ENCODE measurements around the gene BCL2L14.

DNA sequence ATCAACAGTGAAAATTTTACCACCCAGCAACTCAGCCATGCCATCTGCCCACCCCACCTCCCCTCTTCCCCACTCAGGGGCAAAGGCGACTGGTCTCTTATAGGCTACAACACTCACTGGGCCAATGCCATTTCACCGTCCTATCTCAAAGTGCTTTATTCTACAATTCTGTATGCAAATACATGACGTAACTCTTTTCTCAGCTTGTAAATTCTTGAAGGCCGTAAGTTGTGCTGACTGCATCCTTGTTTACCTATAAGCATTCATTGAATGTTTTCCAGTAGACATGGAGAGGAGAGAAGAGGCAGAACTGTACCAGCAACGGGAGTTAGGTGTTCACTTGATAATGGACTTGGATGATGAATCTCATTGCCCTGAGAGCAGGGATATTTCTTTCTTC lies 15.6 kb downstream of the BCL2L14 start:
- no peak for TF ChIP-seq SP1 (IDR thresholded peaks at IDR 0.05; ENCODE audit: low read depth)
- no peak for TF ChIP-seq POLR2AphosphoS5 (IDR thresholded peaks at IDR 0.05; ENCODE audit: low read depth, low read length)
- no peak for TF ChIP-seq POLR2A (IDR thresholded peaks at IDR 0.05; ENCODE audit: borderline replicate concordance, extremely low read depth, insufficient read depth, insufficient read length)
- TF ChIP-seq, protein P1, sequence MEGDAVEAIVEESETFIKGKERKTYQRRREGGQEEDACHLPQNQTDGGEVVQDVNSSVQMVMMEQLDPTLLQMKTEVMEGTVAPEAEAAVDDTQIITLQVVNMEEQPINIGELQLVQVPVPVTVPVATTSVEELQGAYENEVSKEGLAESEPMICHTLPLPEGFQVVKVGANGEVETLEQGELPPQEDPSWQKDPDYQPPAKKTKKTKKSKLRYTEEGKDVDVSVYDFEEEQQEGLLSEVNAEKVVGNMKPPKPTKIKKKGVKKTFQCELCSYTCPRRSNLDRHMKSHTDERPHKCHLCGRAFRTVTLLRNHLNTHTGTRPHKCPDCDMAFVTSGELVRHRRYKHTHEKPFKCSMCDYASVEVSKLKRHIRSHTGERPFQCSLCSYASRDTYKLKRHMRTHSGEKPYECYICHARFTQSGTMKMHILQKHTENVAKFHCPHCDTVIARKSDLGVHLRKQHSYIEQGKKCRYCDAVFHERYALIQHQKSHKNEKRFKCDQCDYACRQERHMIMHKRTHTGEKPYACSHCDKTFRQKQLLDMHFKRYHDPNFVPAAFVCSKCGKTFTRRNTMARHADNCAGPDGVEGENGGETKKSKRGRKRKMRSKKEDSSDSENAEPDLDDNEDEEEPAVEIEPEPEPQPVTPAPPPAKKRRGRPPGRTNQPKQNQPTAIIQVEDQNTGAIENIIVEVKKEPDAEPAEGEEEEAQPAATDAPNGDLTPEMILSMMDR (IDR thresholded peaks at IDR 0.05 in 2 of 3, conservative IDR thresholded peaks at IDR 0.05 in 1 of 3; ENCODE audit: borderline replicate concordance in 1 of 3, insufficient read depth in 1 of 3, low read depth in 2 of 3, low read length in 2 of 3), result no peak
- TF ChIP-seq, protein P2, sequence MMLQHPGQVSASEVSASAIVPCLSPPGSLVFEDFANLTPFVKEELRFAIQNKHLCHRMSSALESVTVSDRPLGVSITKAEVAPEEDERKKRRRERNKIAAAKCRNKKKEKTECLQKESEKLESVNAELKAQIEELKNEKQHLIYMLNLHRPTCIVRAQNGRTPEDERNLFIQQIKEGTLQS (IDR thresholded peaks at IDR 0.05), result no peak
- TF ChIP-seq, protein P3, sequence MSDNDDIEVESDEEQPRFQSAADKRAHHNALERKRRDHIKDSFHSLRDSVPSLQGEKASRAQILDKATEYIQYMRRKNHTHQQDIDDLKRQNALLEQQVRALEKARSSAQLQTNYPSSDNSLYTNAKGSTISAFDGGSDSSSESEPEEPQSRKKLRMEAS (IDR thresholded peaks at IDR 0.05), result no peak

All from HCT116 (cell line).